Aorta (tissue), 5 donors: ENCODE measurements around the gene KLHL30. TPM values are rescaled to one million over a fixed set of nuclear protein-coding genes. Genes with fewer than 3 reads are reported as not detected.
A peak's percentile ranks its signal among the peaks of the same experiment; 100 is the strongest.

Source experiments
- ATAC-seq: fragments of 200-7000 bp; cut with Tn5 transposase; one replicate; pipeline ENCODE4 v1.9.1; 2022; ENCODE audit warnings: moderate library complexity; ENCODE audit not compliant: low FRiP score
- DNase-seq, 2 donors: peaks; one replicate each; pipeline ENCODE4 v3.0.0-alpha.2; 2020
- H3K27ac ChIP-seq, 2 donors: one replicate each; pipeline ENCODE4 v1.5.1; 2013; ENCODE audit warnings: low read length in 2 of 2, mild to moderate bottlenecking in 2 of 2, moderate library complexity in 2 of 2, control low read depth in 1 of 2, inconsistent platforms in 1 of 2, low read depth in 1 of 2
- H3K27me3 ChIP-seq, 2 donors: one replicate each; pipeline ENCODE4 v1.6.1; 2013; ENCODE audit warnings: control low read depth in 1 of 2, low read length in 1 of 2, mild to moderate bottlenecking in 1 of 2, moderate library complexity in 1 of 2; ENCODE audit not compliant: insufficient read depth in 2 of 2, control insufficient read depth in 1 of 2
- H3K36me3 ChIP-seq, 2 donors: one replicate each; pipeline ENCODE4 v1.6.1; 2013; ENCODE audit warnings: control low read depth in 1 of 2, low read length in 1 of 2, mild to moderate bottlenecking in 1 of 2; ENCODE audit not compliant: insufficient read depth in 2 of 2, control insufficient read depth in 1 of 2
- H3K4me1 ChIP-seq, 2 donors: one replicate each; pipeline ENCODE4 v1.6.1; 2013; ENCODE audit warnings: low read length in 2 of 2, control low read depth in 1 of 2, mild to moderate bottlenecking in 1 of 2, moderate library complexity in 1 of 2; ENCODE audit not compliant: insufficient read depth in 2 of 2, control insufficient read depth in 1 of 2
- H3K4me3 ChIP-seq, 2 donors: one replicate each; pipeline ENCODE4 v1.5.1; 2013; ENCODE audit warnings: low read length in 2 of 2, control low read depth in 1 of 2, mild to moderate bottlenecking in 1 of 2
- H3K9me3 ChIP-seq: one replicate; pipeline ENCODE4 v1.6.1; 2013; ENCODE audit warnings: mild to moderate bottlenecking, low read length; ENCODE audit not compliant: control insufficient read depth
- WGBS, 2 donors: extraction: QIAGEN DNeasy Blood & Tissue Kit; methylation state at CpG; one replicate each; pipeline ENCODE4 v1.1.7; 2013; 5-methylcytosine and 5-hydroxymethylcytosine counted together
- intact Hi-C, 2 donors: fragments of 100-400 bp; cut with DNase I; formaldehyde crosslinking; loops; one replicate each; pipeline versions ENCODE4 v1.14.2 to v1.15.0; 2022
- polyA plus RNA-seq, 2 donors: library from polyadenylated mRNA; stranded (reverse); fragments of 200-250 nt; gene quantifications; one replicate each; pipeline ENCODE4 v1.2.3, GENCODE V29; 2013
- total RNA-seq, 2 donors: library from RNA; stranded (reverse); fragmentation: NEBNext Ultra II Directional; extraction: Animal tissue kit (Norgen Biotek cat#: 25700); gene quantifications; one replicate each; pipeline ENCODE4 v1.2.1, GENCODE V29; 2021
- donor health status: healthy with polysubstance abuse.
- donor health status: Bipolar disorder and iron deficiency.
- donor health status: DM: no; HTN: no; CAD: no.
- donor health status: DM: no; HTN: no; CAD: no.
- donor health status: DM: yes; HTN: yes; CAD: no.

Gene KLHL30
- total and polyA plus RNA-seq, 4 donors: 3.5 to 9.0 (median 6.7) TPM

- Histone ChIP-seq H3K4me3 (no peak overlapping the region), H3K27me3 (no peaks in the 10 kb centered on the region), H3K36me3 (no peaks in the 10 kb centered on the region), H3K4me1 (no peaks in the 10 kb centered on the region), H3K9me3 (no peaks in the 10 kb centered on the region), H3K27ac (no peak overlapping the region)
- 86 to 89% methylated on average over 22 of the region's 22 CpGs for WGBS, 2 donors
- ATAC-seq (no peak), DNase-seq (peak in 1 of 2 donors; percentile 68)
- intact Hi-C loops: no loop called here
Measured at GRCh38 chr2:238123218-238123971, 15.1 kb upstream of the KLHL30 start.

- WGBS, 2 donors: 80 to 82% methylated on average over 14 of the region's 14 CpGs
Measured at GRCh38 chr2:238123991-238124470, 14.4 kb upstream of the KLHL30 start.

GRCh38 chr2:238124488-238125126 lies 13.9 kb upstream of the KLHL30 start:
- intact Hi-C loops: no loop called here
- Histone ChIP-seq H3K27ac (no peak overlapping the region), H3K36me3 (no peaks in the 10 kb centered on the region), H3K9me3 (no peaks in the 10 kb centered on the region), H3K4me3 (no peak overlapping the region), H3K27me3 (no peaks in the 10 kb centered on the region), H3K4me1 (no peaks in the 10 kb centered on the region)
- DNase-seq: peak in 1 of 2 donors; percentile 67
- no peak for ATAC-seq
- 90 to 96% methylated on average over 18 to 19 of the region's 19 CpGs for WGBS, 2 donors

More at GRCh38 chr2:238123991-238124470, 14.4 kb upstream of the KLHL30 start:
- DNase-seq (peak in 1 of 2 donors; percentile 68), ATAC-seq (no peak)
- intact Hi-C loops: no loop called here
- H3K27ac ChIP-seq: no peak overlapping the region
- no peak overlapping the region for H3K4me3 ChIP-seq
- H3K27me3 ChIP-seq: no peaks in the 10 kb centered on the region
- no peaks in the 10 kb centered on the region for H3K9me3 ChIP-seq
- no peaks in the 10 kb centered on the region for H3K36me3 ChIP-seq
- H3K4me1 ChIP-seq: no peaks in the 10 kb centered on the region

- H3K9me3 ChIP-seq: no peaks in the 10 kb centered on the region
- 93 to 94% methylated on average over 19 to 20 of the region's 20 CpGs for WGBS, 2 donors
- no peak overlapping the region for H3K4me3 ChIP-seq
- no peak for ATAC-seq
- intact Hi-C loops: no loop called here
- DNase-seq: peak in 1 of 2 donors; percentile 59
- H3K27ac ChIP-seq: no peak overlapping the region
- H3K27me3 ChIP-seq: no peaks in the 10 kb centered on the region
- H3K36me3 ChIP-seq: no peaks in the 10 kb centered on the region
- no peaks in the 10 kb centered on the region for H3K4me1 ChIP-seq
Measured at GRCh38 chr2:238125127-238125885, 13.2 kb upstream of the KLHL30 start.

DNA sequence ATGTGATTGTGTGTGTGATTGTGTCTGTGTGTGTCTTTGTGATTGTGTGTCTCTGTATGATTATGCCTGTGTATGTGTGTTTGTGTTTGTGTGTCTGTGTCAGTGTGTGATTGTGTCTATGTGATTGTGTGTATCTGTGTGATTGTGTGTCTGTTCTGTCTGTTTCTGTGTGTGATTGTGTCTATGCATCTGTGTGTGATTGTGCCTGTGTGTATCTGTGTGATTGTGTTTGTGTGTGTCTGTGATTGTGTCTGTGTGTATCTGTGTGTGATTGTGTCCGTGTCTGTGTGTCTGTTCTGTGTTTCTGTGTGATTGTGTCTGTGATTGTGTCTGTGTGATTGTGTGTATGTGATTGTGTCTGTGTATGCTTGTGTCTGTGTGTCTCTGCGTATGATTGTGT lies 12.1 kb upstream of the KLHL30 start:
- Histone ChIP-seq H3K36me3 (no peaks in the 10 kb centered on the region), H3K4me3 (no peak overlapping the region), H3K4me1 (no peaks in the 10 kb centered on the region), H3K9me3 (no peaks in the 10 kb centered on the region), H3K27me3 (no peaks in the 10 kb centered on the region), H3K27ac (no peak overlapping the region)
- intact Hi-C loops: no loop called here
- ATAC-seq: no peak
- WGBS, 2 donors: 90 to 98% methylated on average over 2 of the region's 2 CpGs
- no peak for DNase-seq

- 85 to 88% methylated on average over 2 of the region's 2 CpGs for WGBS, 2 donors
- H3K9me3 ChIP-seq: no peaks in the 10 kb centered on the region
- H3K36me3 ChIP-seq: no peaks in the 10 kb centered on the region
- no peak overlapping the region for H3K4me3 ChIP-seq
- H3K4me1 ChIP-seq: no peaks in the 10 kb centered on the region
- intact Hi-C loops: no loop called here
- no peak overlapping the region for H3K27ac ChIP-seq
- ATAC-seq: no peak
- no peak for DNase-seq
- no peaks in the 10 kb centered on the region for H3K27me3 ChIP-seq
Measured at GRCh38 chr2:238126775-238127164, 11.7 kb upstream of the KLHL30 start.

DNA sequence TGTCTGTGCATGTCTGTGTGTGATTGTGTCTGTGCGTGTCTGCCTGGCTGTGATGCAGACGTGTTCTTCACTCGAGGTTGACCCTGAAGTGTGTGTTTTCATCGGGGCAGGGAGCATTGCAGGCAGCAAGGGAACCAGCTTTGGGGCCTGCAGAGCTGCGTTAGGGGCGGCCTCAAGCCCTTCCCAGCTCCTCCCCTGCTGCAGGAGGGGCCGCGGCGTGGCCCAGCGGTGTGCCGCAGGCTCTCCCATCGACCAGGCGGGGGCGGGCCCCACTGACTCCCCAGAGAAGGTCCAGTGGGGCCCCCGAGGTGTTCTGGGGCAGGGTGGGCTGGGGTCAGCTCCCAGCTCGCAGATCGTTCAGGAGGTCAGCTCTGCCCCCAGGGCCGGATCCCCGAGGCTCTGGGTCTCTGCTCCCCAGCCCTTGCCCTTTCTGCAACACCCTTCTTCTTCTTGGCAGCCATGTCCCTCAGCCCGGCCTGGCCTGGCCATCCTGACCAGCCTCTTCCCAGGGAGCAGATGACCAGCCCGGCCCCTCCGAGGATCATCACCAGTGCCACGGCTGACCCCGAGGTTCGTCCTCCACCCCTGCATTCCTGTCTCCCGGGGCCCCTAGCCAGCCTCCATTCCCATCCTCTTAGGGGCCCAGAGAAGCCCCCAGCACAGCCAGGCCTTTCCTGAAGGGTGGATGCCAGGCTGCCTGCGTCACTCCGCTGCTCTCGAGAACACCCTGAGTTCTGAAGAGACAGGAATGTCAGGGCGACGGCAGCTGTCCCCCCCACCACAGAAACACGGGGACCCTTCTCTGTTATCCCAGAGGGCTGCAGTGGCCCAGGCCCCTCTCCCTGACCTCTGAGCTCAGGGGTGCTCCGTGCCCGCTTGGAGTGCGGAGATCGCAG lies 11.1 kb upstream of the KLHL30 start:
- no peaks in the 10 kb centered on the region for H3K9me3 ChIP-seq
- peak; percentile 51 for ATAC-seq
- no peaks in the 10 kb centered on the region for H3K36me3 ChIP-seq
- WGBS, 2 donors: 44 to 46% methylated on average over 36 of the region's 36 CpGs
- H3K27ac ChIP-seq: no peak overlapping the region
- no peaks in the 10 kb centered on the region for H3K4me1 ChIP-seq
- no peak overlapping the region for H3K4me3 ChIP-seq
- no peaks in the 10 kb centered on the region for H3K27me3 ChIP-seq
- DNase-seq: peak in 1 of 2 donors; percentile 78
- intact Hi-C loops: no loop called here

DNA sequence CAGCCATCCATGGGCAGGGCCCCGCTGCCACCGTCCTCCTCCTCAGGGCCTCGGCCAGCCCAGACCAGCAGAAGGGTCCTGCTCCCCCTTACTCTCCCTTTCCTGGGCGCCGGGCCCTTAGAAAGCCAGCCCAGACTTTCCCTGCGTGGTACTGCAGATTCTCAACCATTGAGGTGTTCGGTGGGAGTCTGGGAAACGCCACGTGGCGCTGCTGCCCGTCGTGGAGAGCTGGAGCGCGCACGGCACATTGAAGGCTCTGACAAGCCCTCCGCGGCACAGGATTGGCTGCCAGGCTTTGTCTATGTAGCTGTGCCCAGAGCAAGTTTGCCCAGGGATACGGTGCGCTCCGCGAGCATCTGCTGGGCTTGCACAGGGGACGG lies 10.4 kb upstream of the KLHL30 start:
- WGBS, 2 donors: 93 to 96% methylated on average over 22 of the region's 22 CpGs
- Histone ChIP-seq H3K4me3 (no peak overlapping the region), H3K27me3 (no peaks in the 10 kb centered on the region), H3K9me3 (no peaks in the 10 kb centered on the region), H3K4me1 (no peaks in the 10 kb centered on the region), H3K27ac (no peak overlapping the region), H3K36me3 (no peaks in the 10 kb centered on the region)
- DNase-seq (peak in 1 of 2 donors; percentile 59), ATAC-seq (no peak)
- intact Hi-C loops: no loop called here
